ENCODE results near the gene IL25.
"Not testable (repeated sequence)": the region's sequence is repeated elsewhere in the genome, so short reads cannot be mapped to it uniquely, and the experiment has no call there.

The IL25 gene

DNA sequence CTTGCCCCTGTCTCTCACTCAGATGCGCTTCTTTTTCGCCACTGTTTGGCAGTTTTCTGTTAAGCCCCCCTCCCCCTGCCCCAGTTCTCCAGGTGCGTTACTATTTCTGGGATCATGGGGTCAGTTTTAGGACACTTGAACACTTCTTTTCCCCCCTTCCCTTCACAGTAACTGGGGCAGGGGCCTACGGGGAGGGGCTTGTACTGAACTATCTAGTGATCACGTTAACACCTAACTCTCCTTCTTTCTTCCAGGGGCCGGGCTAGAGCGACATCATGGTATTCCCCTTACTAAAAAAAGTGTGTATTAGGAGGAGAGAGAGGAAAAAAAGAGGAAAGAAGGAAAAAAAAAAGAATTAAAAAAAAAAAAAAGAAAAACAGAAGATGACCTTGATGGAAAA is 47.6 kb upstream of the IL25 start (continued):
- TF ChIP-seq, protein P1, sequence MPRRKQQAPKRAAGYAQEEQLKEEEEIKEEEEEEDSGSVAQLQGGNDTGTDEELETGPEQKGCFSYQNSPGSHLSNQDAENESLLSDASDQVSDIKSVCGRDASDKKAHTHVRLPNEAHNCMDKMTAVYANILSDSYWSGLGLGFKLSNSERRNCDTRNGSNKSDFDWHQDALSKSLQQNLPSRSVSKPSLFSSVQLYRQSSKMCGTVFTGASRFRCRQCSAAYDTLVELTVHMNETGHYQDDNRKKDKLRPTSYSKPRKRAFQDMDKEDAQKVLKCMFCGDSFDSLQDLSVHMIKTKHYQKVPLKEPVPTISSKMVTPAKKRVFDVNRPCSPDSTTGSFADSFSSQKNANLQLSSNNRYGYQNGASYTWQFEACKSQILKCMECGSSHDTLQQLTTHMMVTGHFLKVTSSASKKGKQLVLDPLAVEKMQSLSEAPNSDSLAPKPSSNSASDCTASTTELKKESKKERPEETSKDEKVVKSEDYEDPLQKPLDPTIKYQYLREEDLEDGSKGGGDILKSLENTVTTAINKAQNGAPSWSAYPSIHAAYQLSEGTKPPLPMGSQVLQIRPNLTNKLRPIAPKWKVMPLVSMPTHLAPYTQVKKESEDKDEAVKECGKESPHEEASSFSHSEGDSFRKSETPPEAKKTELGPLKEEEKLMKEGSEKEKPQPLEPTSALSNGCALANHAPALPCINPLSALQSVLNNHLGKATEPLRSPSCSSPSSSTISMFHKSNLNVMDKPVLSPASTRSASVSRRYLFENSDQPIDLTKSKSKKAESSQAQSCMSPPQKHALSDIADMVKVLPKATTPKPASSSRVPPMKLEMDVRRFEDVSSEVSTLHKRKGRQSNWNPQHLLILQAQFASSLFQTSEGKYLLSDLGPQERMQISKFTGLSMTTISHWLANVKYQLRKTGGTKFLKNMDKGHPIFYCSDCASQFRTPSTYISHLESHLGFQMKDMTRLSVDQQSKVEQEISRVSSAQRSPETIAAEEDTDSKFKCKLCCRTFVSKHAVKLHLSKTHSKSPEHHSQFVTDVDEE (CRISPR knock-in tag; IDR thresholded peaks at IDR 0.05) = no peak
- no peak for TF ChIP-seq GLIS3 (CRISPR knock-in tag; IDR thresholded peaks at IDR 0.05)

DNA sequence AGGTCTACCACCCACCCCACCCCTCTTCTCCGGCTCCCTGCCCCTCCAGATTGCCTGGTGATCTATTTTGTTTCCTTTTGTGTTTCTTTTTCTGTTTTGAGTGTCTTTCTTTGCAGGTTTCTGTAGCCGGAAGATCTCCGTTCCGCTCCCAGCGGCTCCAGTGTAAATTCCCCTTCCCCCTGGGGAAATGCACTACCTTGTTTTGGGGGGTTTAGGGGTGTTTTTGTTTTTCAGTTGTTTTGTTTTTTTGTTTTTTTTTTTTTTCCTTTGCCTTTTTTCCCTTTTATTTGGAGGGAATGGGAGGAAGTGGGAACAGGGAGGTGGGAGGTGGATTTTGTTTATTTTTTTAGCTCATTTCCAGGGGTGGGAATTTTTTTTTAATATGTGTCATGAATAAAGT is 46.9 kb upstream of the IL25 start:
- ATAC-seq = not testable (repeated sequence)

DNA sequence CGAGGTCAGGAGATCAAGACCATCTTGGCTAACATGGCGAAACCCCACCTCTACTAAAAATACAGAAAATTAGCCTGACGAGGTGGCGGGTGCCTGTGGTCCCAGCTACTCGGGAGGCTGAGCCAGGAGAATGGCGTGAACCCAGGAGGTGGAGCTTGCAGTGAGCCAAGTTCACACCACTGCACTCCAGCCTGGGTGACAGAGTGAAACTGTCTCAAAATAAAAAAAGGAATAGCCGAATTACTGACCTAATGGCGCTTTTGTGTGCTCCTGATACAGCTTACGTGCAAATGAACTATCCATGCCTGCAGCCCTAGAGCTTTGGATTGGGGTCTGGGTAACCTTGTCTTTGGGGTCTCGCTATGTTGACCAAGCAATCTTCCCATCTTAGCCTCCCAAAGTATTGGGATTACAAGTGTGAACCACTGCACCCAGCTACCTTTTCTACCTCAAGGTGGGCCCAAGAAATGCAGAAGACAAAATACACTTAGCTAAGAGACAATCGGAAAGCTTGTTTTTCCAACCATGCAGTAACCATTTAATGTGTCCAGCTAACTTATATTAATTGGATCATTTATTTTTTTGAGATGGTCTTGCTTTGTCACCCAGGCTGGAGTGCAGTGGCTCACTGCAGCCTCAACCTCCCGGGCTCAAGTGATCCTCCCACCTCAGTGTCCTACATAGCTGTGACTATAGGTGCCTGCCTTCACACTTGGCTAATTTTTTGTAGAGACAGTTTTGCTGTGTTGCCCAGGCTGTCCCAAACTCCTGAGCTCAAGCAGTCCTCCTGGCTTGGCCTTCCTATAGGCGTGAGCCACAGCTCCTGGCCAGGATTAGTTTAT is 45.9 kb upstream of the IL25 start:
- TF ChIP-seq, protein P2, sequence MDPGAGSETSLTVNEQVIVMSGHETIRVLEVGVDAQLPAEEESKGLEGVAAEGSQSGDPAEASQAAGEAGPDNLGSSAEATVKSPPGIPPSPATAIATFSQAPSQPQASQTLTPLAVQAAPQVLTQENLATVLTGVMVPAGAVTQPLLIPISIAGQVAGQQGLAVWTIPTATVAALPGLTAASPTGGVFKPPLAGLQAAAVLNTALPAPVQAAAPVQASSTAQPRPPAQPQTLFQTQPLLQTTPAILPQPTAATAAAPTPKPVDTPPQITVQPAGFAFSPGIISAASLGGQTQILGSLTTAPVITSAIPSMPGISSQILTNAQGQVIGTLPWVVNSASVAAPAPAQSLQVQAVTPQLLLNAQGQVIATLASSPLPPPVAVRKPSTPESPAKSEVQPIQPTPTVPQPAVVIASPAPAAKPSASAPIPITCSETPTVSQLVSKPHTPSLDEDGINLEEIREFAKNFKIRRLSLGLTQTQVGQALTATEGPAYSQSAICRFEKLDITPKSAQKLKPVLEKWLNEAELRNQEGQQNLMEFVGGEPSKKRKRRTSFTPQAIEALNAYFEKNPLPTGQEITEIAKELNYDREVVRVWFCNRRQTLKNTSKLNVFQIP (CRISPR knock-in tag; IDR thresholded peaks at IDR 0.05; ENCODE audit: borderline replicate concordance, low read depth) = no peak
- TF ChIP-seq, protein P3, sequence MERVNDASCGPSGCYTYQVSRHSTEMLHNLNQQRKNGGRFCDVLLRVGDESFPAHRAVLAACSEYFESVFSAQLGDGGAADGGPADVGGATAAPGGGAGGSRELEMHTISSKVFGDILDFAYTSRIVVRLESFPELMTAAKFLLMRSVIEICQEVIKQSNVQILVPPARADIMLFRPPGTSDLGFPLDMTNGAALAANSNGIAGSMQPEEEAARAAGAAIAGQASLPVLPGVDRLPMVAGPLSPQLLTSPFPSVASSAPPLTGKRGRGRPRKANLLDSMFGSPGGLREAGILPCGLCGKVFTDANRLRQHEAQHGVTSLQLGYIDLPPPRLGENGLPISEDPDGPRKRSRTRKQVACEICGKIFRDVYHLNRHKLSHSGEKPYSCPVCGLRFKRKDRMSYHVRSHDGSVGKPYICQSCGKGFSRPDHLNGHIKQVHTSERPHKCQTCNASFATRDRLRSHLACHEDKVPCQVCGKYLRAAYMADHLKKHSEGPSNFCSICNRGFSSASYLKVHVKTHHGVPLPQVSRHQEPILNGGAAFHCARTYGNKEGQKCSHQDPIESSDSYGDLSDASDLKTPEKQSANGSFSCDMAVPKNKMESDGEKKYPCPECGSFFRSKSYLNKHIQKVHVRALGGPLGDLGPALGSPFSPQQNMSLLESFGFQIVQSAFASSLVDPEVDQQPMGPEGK (CRISPR knock-in tag; IDR thresholded peaks at IDR 0.05; ENCODE audit: borderline replicate concordance) = 0 out of 2 replicates have a peak, but pooled peaks have one; percentile 7
- 0 out of 2 replicates have a peak, but pooled peaks have one; percentile 22 for TF ChIP-seq ESRRG (CRISPR knock-in tag; IDR thresholded peaks at IDR 0.05)
- no peak for TF ChIP-seq SNAI2 (CRISPR knock-in tag; IDR thresholded peaks at IDR 0.05)
- TF ChIP-seq, protein P4, sequence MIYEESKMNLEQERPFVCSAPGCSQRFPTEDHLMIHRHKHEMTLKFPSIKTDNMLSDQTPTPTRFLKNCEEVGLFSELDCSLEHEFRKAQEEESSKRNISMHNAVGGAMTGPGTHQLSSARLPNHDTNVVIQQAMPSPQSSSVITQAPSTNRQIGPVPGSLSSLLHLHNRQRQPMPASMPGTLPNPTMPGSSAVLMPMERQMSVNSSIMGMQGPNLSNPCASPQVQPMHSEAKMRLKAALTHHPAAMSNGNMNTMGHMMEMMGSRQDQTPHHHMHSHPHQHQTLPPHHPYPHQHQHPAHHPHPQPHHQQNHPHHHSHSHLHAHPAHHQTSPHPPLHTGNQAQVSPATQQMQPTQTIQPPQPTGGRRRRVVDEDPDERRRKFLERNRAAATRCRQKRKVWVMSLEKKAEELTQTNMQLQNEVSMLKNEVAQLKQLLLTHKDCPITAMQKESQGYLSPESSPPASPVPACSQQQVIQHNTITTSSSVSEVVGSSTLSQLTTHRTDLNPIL (CRISPR knock-in tag; IDR thresholded peaks at IDR 0.05; ENCODE audit: low read depth) = peak; percentile 52; the same call in 1 of the 2 replicates
- ATAC-seq = peak; percentile 15

DNA sequence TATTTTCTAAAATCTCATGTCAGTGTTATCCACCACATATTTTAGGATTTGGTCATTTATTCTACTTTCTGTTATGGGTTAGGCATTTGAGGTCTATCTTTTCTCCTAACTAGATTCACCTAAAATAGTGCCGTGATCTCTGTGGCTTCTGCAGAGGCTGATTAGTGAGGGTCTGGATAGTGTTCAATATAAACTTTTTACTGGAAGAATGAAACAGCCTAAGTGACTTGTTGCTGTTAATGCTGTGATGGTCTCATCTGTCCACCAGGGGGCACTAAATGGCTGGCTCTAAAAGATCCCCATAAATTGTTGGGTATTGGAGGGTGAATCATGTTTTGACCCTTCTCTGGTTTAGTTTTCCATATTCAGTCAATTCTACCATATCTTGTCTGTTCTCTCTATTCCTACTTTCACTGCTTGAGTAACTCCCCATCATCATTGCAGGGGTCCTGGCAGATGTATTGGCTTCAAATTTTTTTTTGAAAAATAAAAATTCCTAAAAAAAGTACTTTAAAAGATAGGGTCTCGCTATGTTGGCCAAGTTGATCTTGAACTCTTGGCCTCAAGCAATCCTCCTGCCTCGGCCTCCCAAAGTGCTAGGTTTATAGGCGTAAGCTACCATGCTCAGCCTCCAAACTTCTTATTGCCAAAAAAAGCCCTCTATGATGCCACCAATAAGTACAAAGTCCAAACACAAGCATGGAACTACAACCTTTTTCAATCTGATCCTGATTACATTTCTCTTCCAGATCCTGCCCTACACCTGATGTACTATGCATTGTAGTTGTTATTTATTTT is 44.5 kb upstream of the IL25 start:
- TF ChIP-seq, protein P1 (CRISPR knock-in tag; IDR thresholded peaks at IDR 0.05) = no peak
- no peak for TF ChIP-seq OSR1 (CRISPR knock-in tag; IDR thresholded peaks at IDR 0.05)
- no peak for TF ChIP-seq BACH2 (CRISPR knock-in tag; IDR thresholded peaks at IDR 0.05; ENCODE audit: borderline replicate concordance)
- TF ChIP-seq, protein P5, sequence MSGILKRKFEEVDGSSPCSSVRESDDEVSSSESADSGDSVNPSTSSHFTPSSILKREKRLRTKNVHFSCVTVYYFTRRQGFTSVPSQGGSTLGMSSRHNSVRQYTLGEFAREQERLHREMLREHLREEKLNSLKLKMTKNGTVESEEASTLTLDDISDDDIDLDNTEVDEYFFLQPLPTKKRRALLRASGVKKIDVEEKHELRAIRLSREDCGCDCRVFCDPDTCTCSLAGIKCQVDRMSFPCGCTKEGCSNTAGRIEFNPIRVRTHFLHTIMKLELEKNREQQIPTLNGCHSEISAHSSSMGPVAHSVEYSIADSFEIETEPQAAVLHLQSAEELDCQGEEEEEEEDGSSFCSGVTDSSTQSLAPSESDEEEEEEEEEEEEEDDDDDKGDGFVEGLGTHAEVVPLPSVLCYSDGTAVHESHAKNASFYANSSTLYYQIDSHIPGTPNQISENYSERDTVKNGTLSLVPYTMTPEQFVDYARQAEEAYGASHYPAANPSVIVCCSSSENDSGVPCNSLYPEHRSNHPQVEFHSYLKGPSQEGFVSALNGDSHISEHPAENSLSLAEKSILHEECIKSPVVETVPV (CRISPR knock-in tag; IDR thresholded peaks at IDR 0.05) = no peak
- TF ChIP-seq ZFP30 (CRISPR knock-in tag; IDR thresholded peaks at IDR 0.05) = no peak
- TF ChIP-seq, protein P2 (CRISPR knock-in tag; IDR thresholded peaks at IDR 0.05; ENCODE audit: borderline replicate concordance, low read depth) = no peak
- no peak for TF ChIP-seq SNAI2 (CRISPR knock-in tag; IDR thresholded peaks at IDR 0.05)
- no peak for TF ChIP-seq GLIS3 (CRISPR knock-in tag; IDR thresholded peaks at IDR 0.05)
- TF ChIP-seq ZFP3 (CRISPR knock-in tag; IDR thresholded peaks at IDR 0.05) = no peak
- ATAC-seq = peak; percentile 91
